ENCODE measurements around the gene DZANK1. TPM values are rescaled to one million over a fixed set of nuclear protein-coding genes. Genes with fewer than 3 reads are reported as not detected.

DZANK1 gene
- 1.6 and 1.8 TPM in 2 replicates for total RNA-seq

DNA sequence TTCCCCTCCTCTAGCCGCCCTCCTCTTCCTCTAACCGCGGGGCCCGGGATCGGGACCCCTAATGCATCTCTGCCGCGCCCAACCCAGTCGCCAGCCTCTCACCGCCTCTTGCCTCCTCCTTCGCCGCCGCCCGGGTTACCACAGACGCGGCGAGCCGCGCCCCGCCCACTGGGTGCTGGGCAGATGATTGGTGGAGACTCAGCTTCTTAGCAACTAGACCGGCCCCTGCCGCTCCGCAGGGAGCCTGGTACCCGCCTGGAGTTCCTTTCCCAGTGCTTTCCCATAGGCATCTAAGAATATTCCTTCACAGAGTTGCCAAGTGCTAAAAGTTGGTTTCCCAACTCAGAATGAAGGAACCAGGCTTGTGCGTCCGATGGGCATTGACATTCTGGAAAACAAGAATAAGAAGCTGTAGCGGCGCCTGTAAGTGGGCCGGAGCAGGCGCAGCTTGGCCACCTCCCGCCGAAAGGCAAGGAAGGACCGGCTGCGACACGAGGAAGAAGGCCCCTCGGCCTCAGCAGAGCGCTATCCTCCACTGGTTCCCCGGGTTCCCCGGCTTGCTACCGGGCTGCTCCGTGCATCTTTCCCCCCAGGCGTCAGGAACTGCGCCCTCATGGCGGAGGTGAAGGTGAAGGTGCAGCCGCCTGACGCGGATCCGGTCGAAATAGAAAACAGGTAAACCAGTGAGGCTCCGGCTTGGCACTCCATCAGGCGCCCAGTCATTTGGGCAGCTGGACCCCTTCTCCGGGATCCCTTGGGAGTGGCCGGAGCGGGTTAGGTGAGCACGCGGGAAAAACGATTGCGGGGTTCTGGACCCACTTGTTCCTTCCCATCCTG, at the start of gene DZANK1, which contains the start of gene POLR3F:
Gene DZANK1, minus strand, starts transcription at position 137 of the 837 bp plus-strand sequence. CDS start 1,672 bp downstream, outside the sequence.
Gene POLR3F, plus strand, starts transcription at position 497 of the 837 bp plus-strand sequence. Its CDS starts 117 bp downstream, at position 614.

DNA sequence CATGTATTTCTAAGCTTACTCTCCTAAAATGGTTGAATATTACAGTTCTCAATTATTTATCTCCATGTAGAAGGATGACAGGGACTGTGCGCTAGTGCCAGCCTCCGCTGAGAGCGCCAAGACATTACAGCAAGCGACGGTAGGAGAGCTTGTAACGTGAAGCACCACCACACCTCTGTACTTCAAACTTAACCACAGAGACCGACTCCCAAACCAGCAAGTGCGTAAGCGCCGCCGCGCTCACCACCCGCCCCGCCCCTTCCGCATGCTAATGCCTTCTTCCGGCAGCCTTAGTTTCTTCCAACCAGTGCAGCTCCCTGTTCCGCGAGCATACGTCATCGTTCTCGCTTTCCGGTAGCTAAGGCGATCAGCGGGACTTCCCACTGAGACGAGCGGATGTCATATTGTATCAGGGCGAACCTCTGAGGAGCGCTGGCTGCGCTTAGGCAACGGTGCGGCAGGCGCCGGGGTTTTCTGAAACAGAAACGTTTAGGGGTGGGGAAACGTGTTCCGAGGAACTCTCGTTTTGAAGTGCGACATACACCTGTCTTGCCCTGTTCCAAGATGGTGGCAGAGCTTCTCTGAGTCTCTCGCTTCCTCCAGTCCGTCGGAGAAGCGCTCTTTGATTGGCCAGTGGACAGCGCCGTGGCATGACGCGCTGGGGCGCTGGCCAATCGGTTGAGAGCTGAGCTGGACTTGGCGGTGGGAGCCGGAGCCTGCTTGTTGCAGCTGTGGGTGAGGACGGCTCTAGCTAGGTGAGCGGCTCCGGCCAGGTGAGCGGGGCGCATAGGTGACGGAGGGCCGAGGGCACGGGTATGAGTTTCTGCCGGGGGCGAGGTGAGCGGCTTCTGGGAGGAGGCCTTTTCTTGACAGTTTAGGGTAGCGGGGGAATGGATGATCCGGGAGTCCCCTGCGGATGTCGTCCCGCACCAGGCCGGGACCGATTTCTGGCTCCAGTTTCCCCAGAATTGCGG, 40.7 kb upstream of the DZANK1 start, which contains the start of gene SEC23B:
Gene SEC23B, plus strand, starts transcription at position 723 of the 974 bp plus-strand sequence. CDS start 2,896 bp downstream, outside the sequence.

DNA sequence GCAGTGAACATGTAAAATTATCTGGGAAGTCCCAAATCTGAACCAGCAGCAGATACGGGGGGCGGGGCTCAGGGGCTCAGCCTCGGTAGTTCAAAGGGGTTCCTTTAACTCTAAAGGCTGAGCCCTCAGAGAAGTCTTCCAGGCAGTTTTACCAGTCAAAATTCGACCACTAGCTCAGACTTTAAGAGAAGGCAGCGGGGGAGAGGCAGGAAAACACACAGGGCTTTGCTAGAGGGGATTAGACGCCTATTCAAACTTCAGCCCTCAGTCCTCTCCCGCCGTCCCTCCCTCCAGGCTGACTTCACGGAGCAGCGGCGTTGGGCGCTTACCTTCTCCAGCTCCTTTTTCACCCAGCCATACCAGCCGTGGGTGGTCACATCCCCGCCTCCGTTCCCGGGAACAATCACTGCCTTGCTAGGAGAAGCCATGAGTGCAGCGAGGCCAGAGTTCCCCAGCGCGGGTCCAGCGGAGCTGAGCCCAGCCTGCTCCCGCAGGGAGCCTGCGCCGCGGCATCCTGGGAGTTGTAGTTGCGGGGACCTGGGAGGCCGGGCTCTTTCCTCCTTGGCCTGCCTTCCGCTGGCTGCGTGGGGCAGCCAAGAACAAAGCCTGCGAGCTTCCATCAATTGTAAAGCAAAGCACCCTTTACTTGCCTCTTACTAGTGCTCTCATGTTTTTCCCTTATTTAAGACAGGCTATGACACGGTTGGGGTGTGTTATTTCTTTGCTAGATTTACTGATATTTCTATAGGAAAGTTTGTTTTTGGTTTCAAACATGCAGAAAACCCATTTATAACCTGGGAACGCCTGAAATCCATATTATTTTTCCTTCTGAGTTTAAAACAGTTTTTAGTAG, 30.1 kb upstream of the DZANK1 start, which contains the start of gene RBBP9:
Gene RBBP9, minus strand, starts transcription at position 486 of the 853 bp plus-strand sequence. Its CDS starts 58 bp downstream, at position 428.

Small RNA genes lying within 50 kb of the gene (small RNA-seq; reads per million reads assigned to genes)
- gene MIR3192 (not detected), gene RNA5SP476 (not detected)

Other genes starting within 250 kb of the DZANK1 start
- gene ZNF133, start 178.5 kb downstream of the DZANK1 start, total RNA-seq: 14.9 and 21.6 TPM in 2 replicates
- 11.8 and 13.3 TPM in 2 replicates for gene POLR3F, start 360 bp upstream of the DZANK1 start, total RNA-seq
- 11.8 and 28.0 TPM in 2 replicates for gene RBBP9, start 30.2 kb upstream of the DZANK1 start, total RNA-seq
- 34.5 and 67.1 TPM in 2 replicates for gene SEC23B, start 40.9 kb upstream of the DZANK1 start, total RNA-seq
- gene SMIM26, start 100.4 kb upstream of the DZANK1 start, total RNA-seq: 57.6 and 66.7 TPM in 2 replicates
- gene DTD1, start 121.0 kb upstream of the DZANK1 start, total RNA-seq: 21.6 and 51.5 TPM in 2 replicates